Hepatocyte (in vitro differentiated cells): ENCODE data around the gene CCT8. TPM values are rescaled to one million over a fixed set of nuclear protein-coding genes. Genes with fewer than 3 reads are reported as not detected.

Source experiments
- DNase-seq: peaks from one replicate; pipeline ENCODE4 v3.0.0-alpha.2; 2016; ENCODE audit warnings: low spot score
- H2AFZ ChIP-seq: fragments of 200-600 bp; sonication (generic); 2 replicates; pipeline ENCODE4 v1.6.0; 2016; ENCODE audit warnings: antibody characterized with exemption, mild to moderate bottlenecking
- H3K27ac ChIP-seq: fragments of 200-600 bp; sonication (generic); 2 replicates; pipeline ENCODE4 v1.5.1; 2016; ENCODE audit warnings: mild to moderate bottlenecking
- H3K27me3 ChIP-seq: fragments of 200-600 bp; sonication (generic); 2 replicates; pipeline ENCODE4 v1.6.1; 2016
- H3K36me3 ChIP-seq: fragments of 200-600 bp; sonication (generic); replicated peaks from 2 replicates; pipeline ENCODE4 v1.5.1; 2016; ENCODE audit warnings: low read depth; ENCODE audit not compliant: insufficient read depth
- H3K4me1 ChIP-seq: fragments of 200-600 bp; sonication (generic); 2 replicates; pipeline ENCODE4 v1.5.1; 2016; ENCODE audit warnings: mild to moderate bottlenecking, moderate library complexity; ENCODE audit not compliant: insufficient read depth
- H3K4me2 ChIP-seq: fragments of 200-600 bp; sonication (generic); 2 replicates; pipeline ENCODE4 v1.6.0; 2016
- H3K4me3 ChIP-seq: fragments of 200-600 bp; sonication (generic); 2 replicates; pipeline ENCODE4 v1.5.1; 2016; ENCODE audit warnings: mild to moderate bottlenecking
- H3K79me2 ChIP-seq: fragments of 200-600 bp; sonication (generic); 2 replicates; pipeline ENCODE4 v1.6.0; 2017; ENCODE audit warnings: mild to moderate bottlenecking
- H3K9me2 ChIP-seq: fragments of 200-600 bp; sonication (generic); replicated peaks from 2 replicates; pipeline ENCODE4 v1.6.0; 2017; ENCODE audit warnings: mild to moderate bottlenecking; ENCODE audit not compliant: insufficient read depth
- H3K9me3 ChIP-seq: fragments of 200-600 bp; sonication (generic); 2 replicates; pipeline ENCODE4 v1.5.1; 2016; ENCODE audit warnings: low read depth, mild to moderate bottlenecking
- H4K20me1 ChIP-seq: fragments of 200-600 bp; sonication (generic); 2 replicates; pipeline ENCODE4 v1.6.0; 2016; ENCODE audit warnings: mild to moderate bottlenecking; ENCODE audit not compliant: insufficient read depth, poor library complexity, severe bottlenecking
- EZH2 ChIP-seq: fragments of 200-600 bp; sonication (generic); IDR thresholded peaks from 2 replicates; pipeline ENCODE4 v1.6.1; 2016; ENCODE audit warnings: antibody characterized with exemption, mild to moderate bottlenecking, borderline replicate concordance
- EZH2phosphoT487 ChIP-seq: fragments of 200-600 bp; sonication (generic); IDR thresholded peaks from one replicate; pipeline ENCODE4 v1.6.1; 2018; ENCODE audit warnings: antibody characterized with exemption, mild to moderate bottlenecking, low read depth, moderate library complexity; ENCODE audit not compliant: unreplicated experiment, severe bottlenecking
- WGBS: methylation state at CpG from one replicate; pipeline ENCODE4 v1.1.6; 2016; ENCODE audit warnings: low lambda C conversion rate; ENCODE audit errors: missing lambda C conversion rate; 5-methylcytosine and 5-hydroxymethylcytosine counted together
- polyA plus RNA-seq: library from polyadenylated mRNA; unstranded; fragments of >200 nt; fragmentation: Nextera tagmentation; extraction: Ambion mirVana; gene quantifications from 2 replicates; pipeline ENCODE4 v1.2.1, GENCODE V29; 2016
- total RNA-seq: library from RNA; depleted of rRNA; stranded (reverse); fragments of >200 nt; gene quantifications from 2 replicates; pipeline ENCODE4 v1.2.3, GENCODE V29; 2014
- TF ChIP-seq, protein P1 (sequence below): fragments of 200-600 bp; sonication (generic); IDR thresholded peaks from 2 replicates; pipeline ENCODE4 v1.5.1; 2016; ENCODE audit warnings: antibody characterized with exemption, mild to moderate bottlenecking; ENCODE audit not compliant: poor library complexity

The CCT8 gene
- total and polyA plus RNA-seq, 2 experiments from 2014 or later = 125 to 196 TPM

DNA sequence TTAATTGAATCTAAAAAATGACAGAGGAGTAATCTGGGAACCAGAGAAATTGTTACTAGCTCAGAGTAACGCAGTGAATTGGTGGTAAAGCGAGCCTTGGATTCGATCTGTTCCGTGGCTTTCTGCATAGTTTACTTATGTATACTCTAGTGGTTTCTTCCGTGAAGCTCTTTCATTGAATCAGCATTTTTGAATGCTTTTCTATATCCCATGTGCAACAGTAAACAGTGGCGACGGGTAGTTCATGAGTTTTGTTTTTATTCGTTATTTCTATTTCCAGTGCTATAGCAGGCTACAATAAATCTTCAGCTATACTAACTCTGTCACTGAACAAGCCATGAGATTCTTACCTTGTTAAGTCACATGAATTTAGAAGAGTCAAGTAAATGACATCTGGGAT lies 42.5 kb upstream of the CCT8 start:
- H4K20me1 ChIP-seq = no peaks in the 10 kb centered on the region
- no peak overlapping the region for H3K27ac ChIP-seq
- H3K79me2 ChIP-seq = no peaks in the 10 kb centered on the region
- no peak overlapping the region for H2AFZ ChIP-seq
- H3K4me2 ChIP-seq = no peak overlapping the region
- no peaks in the 10 kb centered on the region for H3K36me3 ChIP-seq
- TF ChIP-seq EZH2phosphoT487 (no peak), EZH2 (no peak)
- TF ChIP-seq, protein P1, sequence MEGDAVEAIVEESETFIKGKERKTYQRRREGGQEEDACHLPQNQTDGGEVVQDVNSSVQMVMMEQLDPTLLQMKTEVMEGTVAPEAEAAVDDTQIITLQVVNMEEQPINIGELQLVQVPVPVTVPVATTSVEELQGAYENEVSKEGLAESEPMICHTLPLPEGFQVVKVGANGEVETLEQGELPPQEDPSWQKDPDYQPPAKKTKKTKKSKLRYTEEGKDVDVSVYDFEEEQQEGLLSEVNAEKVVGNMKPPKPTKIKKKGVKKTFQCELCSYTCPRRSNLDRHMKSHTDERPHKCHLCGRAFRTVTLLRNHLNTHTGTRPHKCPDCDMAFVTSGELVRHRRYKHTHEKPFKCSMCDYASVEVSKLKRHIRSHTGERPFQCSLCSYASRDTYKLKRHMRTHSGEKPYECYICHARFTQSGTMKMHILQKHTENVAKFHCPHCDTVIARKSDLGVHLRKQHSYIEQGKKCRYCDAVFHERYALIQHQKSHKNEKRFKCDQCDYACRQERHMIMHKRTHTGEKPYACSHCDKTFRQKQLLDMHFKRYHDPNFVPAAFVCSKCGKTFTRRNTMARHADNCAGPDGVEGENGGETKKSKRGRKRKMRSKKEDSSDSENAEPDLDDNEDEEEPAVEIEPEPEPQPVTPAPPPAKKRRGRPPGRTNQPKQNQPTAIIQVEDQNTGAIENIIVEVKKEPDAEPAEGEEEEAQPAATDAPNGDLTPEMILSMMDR = no peak
- 94% methylated on average over 8 of the region's 8 CpGs for WGBS
- no peaks in the 10 kb centered on the region for H3K9me3 ChIP-seq
- no peak overlapping the region for H3K4me3 ChIP-seq
- no peak for DNase-seq
- no peaks in the 10 kb centered on the region for H3K4me1 ChIP-seq
- no peaks in the 10 kb centered on the region for H3K9me2 ChIP-seq
- H3K27me3 ChIP-seq = no peaks in the 10 kb centered on the region

DNA sequence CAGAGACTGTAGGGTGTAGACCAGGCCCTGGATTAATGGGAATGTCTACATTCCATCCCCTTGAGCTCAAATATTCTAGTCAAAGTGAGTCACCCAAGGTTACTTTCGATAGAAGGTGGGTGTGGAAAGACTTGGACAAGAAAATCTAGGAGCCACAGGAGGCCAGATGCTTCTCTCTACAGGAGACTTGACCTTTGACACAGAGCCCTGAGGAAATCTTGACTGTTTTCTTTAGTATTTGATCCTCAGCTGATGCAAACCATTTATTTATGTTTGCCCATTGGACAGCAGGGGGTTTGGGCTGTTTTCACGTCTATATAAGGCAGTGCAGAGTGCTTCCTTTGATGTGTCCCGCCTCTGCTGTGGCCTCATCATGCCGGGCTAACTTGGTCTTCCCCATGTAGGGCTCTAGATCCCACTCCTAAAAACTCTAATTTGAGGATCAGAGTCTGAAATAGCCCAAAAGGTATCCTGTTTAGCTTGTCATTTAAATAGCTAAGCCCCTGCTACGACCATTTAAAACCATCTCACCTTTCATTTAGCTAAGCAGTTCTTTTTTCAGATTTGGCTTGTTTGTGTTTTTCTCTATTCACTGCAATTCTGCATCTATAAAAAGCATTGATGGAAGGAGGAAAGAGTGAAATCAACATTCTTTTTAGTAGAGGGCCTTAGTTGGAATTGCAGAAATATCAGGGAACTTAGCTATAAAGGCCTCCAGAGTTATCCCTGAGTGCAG lies 41.5 kb upstream of the CCT8 start:
- Histone ChIP-seq H3K36me3 (no peaks in the 10 kb centered on the region), H3K9me2 (no peaks in the 10 kb centered on the region), H3K4me2 (no peak overlapping the region), H3K4me1 (no peaks in the 10 kb centered on the region), H3K4me3 (no peak overlapping the region), H3K27ac (no peak overlapping the region), H3K79me2 (no peaks in the 10 kb centered on the region), H2AFZ (no peak overlapping the region), H3K9me3 (no peaks in the 10 kb centered on the region), H4K20me1 (no peaks in the 10 kb centered on the region), H3K27me3 (no peaks in the 10 kb centered on the region)
- TF ChIP-seq EZH2phosphoT487 (no peak), EZH2 (no peak)
- TF ChIP-seq, protein P1 = no peak
- DNase-seq = no peak
- WGBS = 38% methylated on average over 5 of the region's 5 CpGs

DNA sequence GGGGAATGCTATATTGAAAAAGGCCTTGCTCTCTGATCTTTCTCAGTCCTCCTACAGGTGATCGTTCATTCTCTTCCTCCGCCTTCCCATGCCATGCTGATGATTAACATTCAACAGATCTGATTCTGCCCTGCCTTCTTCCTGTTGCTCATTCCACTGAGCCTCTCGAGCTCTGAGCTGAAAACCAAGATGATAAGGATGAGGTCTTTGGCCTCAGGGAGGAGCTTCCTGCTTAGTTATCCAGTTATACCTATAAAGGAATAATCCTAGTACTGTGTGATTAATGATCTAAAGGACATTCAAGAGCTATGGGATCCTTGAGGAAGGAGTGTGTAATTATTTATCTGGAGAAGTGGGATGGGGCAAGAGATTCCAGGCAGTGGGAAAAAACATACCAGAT lies 31.8 kb upstream of the CCT8 start:
- H2AFZ ChIP-seq = no peak overlapping the region
- H3K27me3 ChIP-seq = no peaks in the 10 kb centered on the region
- peak; percentile 65 for DNase-seq
- H4K20me1 ChIP-seq = no peaks in the 10 kb centered on the region
- WGBS = 46% methylated on average over 3 of the region's 3 CpGs
- H3K27ac ChIP-seq = peak overlapping the region; percentile 56
- no peaks in the 10 kb centered on the region for H3K9me3 ChIP-seq
- peaks cover 6% of the 10 kb centered on the region for H3K4me1 ChIP-seq
- TF ChIP-seq EZH2 (no peak), EZH2phosphoT487 (no peak)
- TF ChIP-seq, protein P1 = no peak
- H3K79me2 ChIP-seq = no peaks in the 10 kb centered on the region
- no peaks in the 10 kb centered on the region for H3K36me3 ChIP-seq
- no peak overlapping the region for H3K4me3 ChIP-seq
- no peak overlapping the region for H3K4me2 ChIP-seq
- H3K9me2 ChIP-seq = no peaks in the 10 kb centered on the region

DNA sequence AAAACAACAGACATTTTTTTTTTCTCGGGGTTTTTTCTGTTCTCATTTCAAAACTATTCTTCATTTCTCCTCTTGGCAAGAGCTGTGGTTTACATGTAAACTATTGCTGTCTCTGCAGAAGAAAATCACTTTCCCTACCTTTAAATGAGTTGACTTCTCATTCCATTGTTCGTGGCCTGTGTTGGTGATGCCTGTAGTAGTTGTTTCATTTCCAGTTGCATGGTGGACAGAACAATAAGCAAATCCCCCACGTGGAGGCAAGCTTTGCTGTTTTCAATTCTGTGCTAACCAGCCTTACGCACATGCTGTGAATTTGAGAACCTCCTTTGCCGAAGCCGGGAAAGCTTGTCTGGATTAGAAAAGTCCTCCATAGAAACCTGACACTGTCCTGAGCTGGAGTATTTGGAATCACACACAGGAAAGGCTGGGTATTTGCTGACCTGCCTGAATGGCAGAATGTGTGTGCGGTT lies 30.8 kb upstream of the CCT8 start:
- Histone ChIP-seq H3K9me3 (no peaks in the 10 kb centered on the region), H3K9me2 (no peaks in the 10 kb centered on the region), H3K4me2 (no peak overlapping the region), H3K4me3 (no peak overlapping the region), H3K36me3 (no peaks in the 10 kb centered on the region), H3K27me3 (no peaks in the 10 kb centered on the region), H3K27ac (peak overlapping the region; percentile 56), H3K79me2 (no peaks in the 10 kb centered on the region), H2AFZ (no peak overlapping the region), H4K20me1 (no peaks in the 10 kb centered on the region), H3K4me1 (peaks cover 6% of the 10 kb centered on the region)
- no peak for DNase-seq
- 63% methylated on average over 7 of the region's 7 CpGs for WGBS
- no peak for TF ChIP-seq EZH2
- TF ChIP-seq EZH2phosphoT487 = no peak
- TF ChIP-seq, protein P1 = no peak
